A673 (cell line): ENCODE data around the gene TIFAB. TPM values are rescaled to one million over a fixed set of nuclear protein-coding genes. Genes with fewer than 3 reads are reported as not detected.

Experiments
- BruUV-seq: library from RNA; stranded (reverse); fragments of 400-500 nt; replicated peaks from 2 replicates; lab custom pipeline; 2021; lab: Mats Ljungman, UMichigan
- CTCF ChIA-PET: fragments of 300-600 bp; sonication (Branson Sonifier 250); formaldehyde crosslinking; loops from one replicate; lab custom pipeline; 2022; ENCODE audit warnings: antibody characterized with exemption; lab: Charles Lee
- POLR2A ChIA-PET: fragments of 300-600 bp; sonication (Branson Sonifier 250); formaldehyde crosslinking; loops from one replicate; lab custom pipeline; 2022; ENCODE audit warnings: antibody characterized with exemption; ENCODE audit not compliant: low non-redundant PET; lab: Charles Lee
- DNase-seq: peaks from one replicate; pipeline ENCODE4 v3.0.0-alpha.2; 2015; ENCODE audit warnings: low spot score
- H3K27ac ChIP-seq: fragments of 200-600 bp; sonication (generic); 2 replicates; pipeline ENCODE4 v1.5.1; 2016; ENCODE audit warnings: mixed run types, low read depth, mild to moderate bottlenecking, mixed read lengths, antibody characterized with exemption, low read length; ENCODE audit not compliant: poor library complexity, severe bottlenecking
- H3K27me3 ChIP-seq: fragments of 200-600 bp; sonication (generic); replicated peaks from 2 replicates; pipeline ENCODE4 v1.6.1; 2017; ENCODE audit warnings: mixed run types, low read depth, mild to moderate bottlenecking, mixed read lengths, antibody characterized with exemption, low read length; ENCODE audit not compliant: insufficient read depth, poor library complexity
- H3K36me3 ChIP-seq: fragments of 200-600 bp; sonication (generic); 2 replicates; pipeline ENCODE4 v1.6.1; 2016; ENCODE audit warnings: mixed run types, mild to moderate bottlenecking, mixed read lengths, antibody characterized with exemption, low read length; ENCODE audit not compliant: insufficient read depth, poor library complexity, severe bottlenecking
- H3K4me1 ChIP-seq: fragments of 200-600 bp; sonication (generic); 2 replicates; pipeline ENCODE4 v1.6.1; 2017; ENCODE audit warnings: mixed run types, mild to moderate bottlenecking, mixed read lengths, antibody characterized with exemption, low read length; ENCODE audit not compliant: insufficient read depth, poor library complexity, severe bottlenecking
- H3K4me3 ChIP-seq: fragments of 200-600 bp; sonication (generic); 2 replicates; pipeline ENCODE4 v1.5.1; 2016; ENCODE audit warnings: low read depth, mixed run types, mild to moderate bottlenecking, mixed read lengths, low read length; ENCODE audit not compliant: poor library complexity, severe bottlenecking
- H3K9me3 ChIP-seq: fragments of 200-600 bp; sonication (generic); 2 replicates; pipeline ENCODE4 v1.6.1; 2016; ENCODE audit warnings: mixed run types, low read depth, mild to moderate bottlenecking, mixed read lengths, antibody characterized with exemption, low read length; ENCODE audit not compliant: poor library complexity, severe bottlenecking
- EZH2 ChIP-seq: fragments of 200-600 bp; sonication (generic); IDR thresholded peaks from 2 replicates; pipeline ENCODE4 v1.6.1; 2017; ENCODE audit warnings: borderline replicate concordance, low read depth, mild to moderate bottlenecking, mixed read lengths, antibody characterized with exemption, low read length; ENCODE audit not compliant: poor library complexity, severe bottlenecking
- intact Hi-C: fragments of 100-400 bp; cut with micrococcal nuclease; formaldehyde crosslinking; loops from one replicate; pipeline ENCODE4 v1.10.0; 2022; ENCODE audit not compliant: unreplicated experiment
- total RNA-seq: library from RNA; stranded (reverse); gene quantifications from 2 replicates; pipeline ENCODE4 v1.2.3, GENCODE V29; 2021
- TF ChIP-seq, protein P1 (sequence below): fragments of 300-800, 200-600 bp; sonication (generic); conservative IDR thresholded peaks from 2 replicates; pipeline ENCODE4 v1.5.1; 2017; ENCODE audit warnings: low read depth, mild to moderate bottlenecking, antibody characterized with exemption, low read length, moderate library complexity, mixed read lengths

Gene TIFAB
- total RNA-seq, 1 experiment from 2014 or later = not detected

DNA sequence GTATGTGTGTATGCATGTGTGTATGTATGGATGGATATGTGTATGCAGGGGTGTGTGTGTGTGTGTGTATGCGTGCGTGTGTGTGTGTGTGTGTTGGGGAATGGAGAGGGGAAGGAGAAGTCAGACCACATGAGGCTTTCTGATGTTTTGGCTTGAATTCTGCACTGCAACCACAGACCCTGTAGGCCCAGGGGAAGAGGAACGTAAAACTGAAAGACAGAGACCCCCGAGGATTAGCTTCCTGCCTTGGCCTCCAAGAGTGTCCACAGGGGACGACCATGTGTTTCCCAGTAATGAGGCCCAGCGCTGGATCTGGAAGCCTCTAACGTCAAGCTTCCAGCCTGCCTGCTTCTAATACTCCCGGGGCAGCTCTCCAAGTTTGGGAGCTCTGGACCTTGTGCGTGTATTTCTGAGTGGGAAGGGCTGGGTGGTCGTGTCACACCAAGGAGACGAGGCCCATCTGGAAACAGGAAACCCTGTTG lies 10.8 kb downstream of the TIFAB start:
- Histone ChIP-seq H3K4me1 (no peaks in the 10 kb centered on the region), H3K27me3 (no peaks in the 10 kb centered on the region), H3K9me3 (no peaks in the 10 kb centered on the region), H3K36me3 (no peaks in the 10 kb centered on the region), H3K4me3 (no peak overlapping the region), H3K27ac (no peak overlapping the region)
- ChIA-PET CTCF (no interaction called here), POLR2A (no interaction called here)
- intact Hi-C loops = no loop called here
- no peak for TF ChIP-seq EZH2
- TF ChIP-seq, protein P1, sequence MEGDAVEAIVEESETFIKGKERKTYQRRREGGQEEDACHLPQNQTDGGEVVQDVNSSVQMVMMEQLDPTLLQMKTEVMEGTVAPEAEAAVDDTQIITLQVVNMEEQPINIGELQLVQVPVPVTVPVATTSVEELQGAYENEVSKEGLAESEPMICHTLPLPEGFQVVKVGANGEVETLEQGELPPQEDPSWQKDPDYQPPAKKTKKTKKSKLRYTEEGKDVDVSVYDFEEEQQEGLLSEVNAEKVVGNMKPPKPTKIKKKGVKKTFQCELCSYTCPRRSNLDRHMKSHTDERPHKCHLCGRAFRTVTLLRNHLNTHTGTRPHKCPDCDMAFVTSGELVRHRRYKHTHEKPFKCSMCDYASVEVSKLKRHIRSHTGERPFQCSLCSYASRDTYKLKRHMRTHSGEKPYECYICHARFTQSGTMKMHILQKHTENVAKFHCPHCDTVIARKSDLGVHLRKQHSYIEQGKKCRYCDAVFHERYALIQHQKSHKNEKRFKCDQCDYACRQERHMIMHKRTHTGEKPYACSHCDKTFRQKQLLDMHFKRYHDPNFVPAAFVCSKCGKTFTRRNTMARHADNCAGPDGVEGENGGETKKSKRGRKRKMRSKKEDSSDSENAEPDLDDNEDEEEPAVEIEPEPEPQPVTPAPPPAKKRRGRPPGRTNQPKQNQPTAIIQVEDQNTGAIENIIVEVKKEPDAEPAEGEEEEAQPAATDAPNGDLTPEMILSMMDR = no peak
- no peak for DNase-seq
- BruUV-seq = no TSS peak

DNA sequence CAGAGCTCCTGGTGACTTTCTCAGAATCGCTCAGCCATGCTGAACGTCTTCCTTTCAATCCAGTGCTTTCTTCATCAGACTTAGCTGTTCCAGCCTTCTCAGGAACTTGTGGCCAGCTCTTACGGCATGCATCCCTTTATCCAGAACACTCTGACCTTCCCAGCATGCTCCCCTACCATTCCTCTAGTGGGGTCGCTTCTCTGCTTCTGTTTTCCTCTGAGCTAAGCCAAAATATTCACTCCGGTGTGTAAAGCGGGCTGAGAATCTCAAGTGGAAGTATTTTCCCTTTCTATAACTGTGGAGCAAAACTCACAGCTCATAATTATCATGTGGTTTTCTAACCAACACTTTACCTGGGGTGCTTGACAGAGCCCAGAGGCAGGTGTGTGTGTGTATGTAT lies 11.2 kb downstream of the TIFAB start:
- H3K4me3 ChIP-seq = no peak overlapping the region
- DNase-seq = no peak
- no peaks in the 10 kb centered on the region for H3K36me3 ChIP-seq
- TF ChIP-seq, protein P1 = no peak
- no peak for TF ChIP-seq EZH2
- no peaks in the 10 kb centered on the region for H3K4me1 ChIP-seq
- intact Hi-C loops = no loop called here
- POLR2A ChIA-PET = no interaction called here
- BruUV-seq = no TSS peak
- H3K27me3 ChIP-seq = peaks cover 4% of the 10 kb centered on the region
- no peak overlapping the region for H3K27ac ChIP-seq
- CTCF ChIA-PET = no interaction called here
- H3K9me3 ChIP-seq = no peaks in the 10 kb centered on the region

DNA sequence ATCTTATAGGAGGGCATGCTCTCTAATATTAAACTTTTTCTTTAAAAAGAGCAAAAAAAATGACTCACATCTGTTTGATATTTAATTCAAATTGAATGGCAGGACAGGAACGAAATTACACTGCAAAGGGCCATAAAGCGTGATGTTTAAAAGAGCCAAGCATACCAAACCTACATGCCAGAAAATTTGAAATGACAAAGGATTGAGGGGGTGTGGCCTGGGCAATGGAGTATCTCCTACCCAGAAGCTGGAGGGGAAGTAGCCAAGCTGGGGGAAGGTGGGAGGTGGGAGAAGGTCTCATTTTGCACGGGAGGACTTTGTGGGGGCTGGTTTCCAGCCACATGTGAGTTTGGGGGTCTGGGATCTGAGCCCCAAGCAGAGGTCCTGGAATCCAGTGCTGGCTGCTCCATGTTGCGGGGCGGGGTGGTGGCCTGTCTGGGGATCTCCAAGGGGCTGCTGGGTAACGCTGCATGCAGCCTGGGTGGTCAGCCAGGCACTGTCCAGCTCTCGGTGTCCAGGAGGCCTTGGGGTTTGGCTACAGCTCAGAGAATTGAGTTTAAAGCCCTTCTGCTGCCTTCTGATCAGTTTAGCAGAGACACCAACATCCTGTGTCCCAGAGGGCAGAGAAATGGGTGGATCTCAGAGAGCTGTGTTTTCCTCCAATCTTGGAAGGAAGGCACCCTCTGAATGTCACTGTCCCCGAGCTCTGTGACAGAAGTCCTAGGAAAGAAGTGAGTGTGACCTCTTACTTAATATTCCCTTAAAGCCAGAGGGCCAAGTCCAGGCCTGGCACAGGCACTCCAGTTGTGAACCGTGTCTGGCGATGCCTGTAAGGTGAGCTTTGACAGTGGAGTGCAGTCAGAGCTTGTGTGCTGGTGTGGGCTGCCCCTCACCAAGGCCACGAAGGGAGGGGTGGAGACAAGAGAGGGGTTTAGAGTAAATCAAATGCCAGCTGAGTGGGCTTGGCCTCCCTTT lies 12.6 kb downstream of the TIFAB start:
- no peak for DNase-seq
- TF ChIP-seq EZH2 = no peak
- TF ChIP-seq, protein P1 = no peak
- H3K4me3 ChIP-seq = no peak overlapping the region

More for the DNA sequence above, 12.6 kb downstream of the TIFAB start:
- Histone ChIP-seq H3K27ac (no peak overlapping the region), H3K27me3 (peaks cover 5% of the 10 kb centered on the region), H3K9me3 (no peaks in the 10 kb centered on the region), H3K36me3 (no peaks in the 10 kb centered on the region), H3K4me1 (no peaks in the 10 kb centered on the region)
- POLR2A ChIA-PET = no interaction called here
- intact Hi-C loops = no loop called here
- CTCF ChIA-PET = interaction anchor here (0.5 kb wide), 1 partner anchor 835 kb away, joined by 3 read pairs; no protein-coding TSS in a partner anchor
- BruUV-seq = no TSS peak
